Measurements from ENCODE around the gene LAMA2. TPM values are rescaled to one million over a fixed set of nuclear protein-coding genes. Genes with fewer than 3 reads are reported as not detected.

Gene LAMA2
- total and polyA plus RNA-seq, 2 donors (not counting 3 experiments of a cell fraction or from before 2014, with no cell fraction given): 0.51 to 0.75 TPM

GRCh38 chr6:129393654-129394053, 510.7 kb downstream of the LAMA2 start:
- BruUV-seq (replicated peaks): no TSS peak

DNA sequence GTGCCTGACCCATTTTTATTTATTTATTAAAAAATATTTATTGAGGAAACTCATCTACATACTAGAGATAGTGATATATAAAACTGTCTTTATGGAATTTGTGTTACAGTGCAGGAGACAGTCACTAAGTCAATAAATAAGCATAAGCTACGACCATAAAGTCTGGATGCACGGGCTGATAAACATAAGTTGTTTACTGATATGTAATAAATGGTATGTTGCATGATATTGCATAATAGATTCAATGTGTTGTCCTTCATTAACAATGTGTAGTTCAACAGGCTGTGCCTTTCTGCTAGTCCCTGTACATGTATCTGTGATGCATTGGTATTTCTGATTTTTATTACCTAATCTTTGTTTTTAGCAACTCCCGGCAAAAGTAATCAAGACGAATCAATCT, 515.8 kb downstream of the LAMA2 start:
- TF ChIP-seq, protein P1, sequence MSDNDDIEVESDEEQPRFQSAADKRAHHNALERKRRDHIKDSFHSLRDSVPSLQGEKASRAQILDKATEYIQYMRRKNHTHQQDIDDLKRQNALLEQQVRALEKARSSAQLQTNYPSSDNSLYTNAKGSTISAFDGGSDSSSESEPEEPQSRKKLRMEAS (IDR thresholded peaks at IDR 0.05; ENCODE audit: insufficient read depth, insufficient read length): no peak
- TF ChIP-seq POLR2AphosphoS5 (IDR thresholded peaks at IDR 0.05; ENCODE audit: insufficient read depth, low read depth, low read length): no peak
- BruUV-seq (replicated peaks): no TSS peak
- no peak overlapping the region for H3K4me2 ChIP-seq (ENCODE audit: insufficient read depth, low read length)
- H2AFZ ChIP-seq (ENCODE audit: low read depth, low read length): no peak overlapping the region
- POLR2A ChIA-PET: no interaction called here
- no peak for FAIRE-seq
- no peaks in the 10 kb centered on the region for H3K9me1 ChIP-seq (replicated peaks; ENCODE audit: control insufficient read depth, extremely low read depth, insufficient read depth, low read length)
- no peak for DNase-seq (ENCODE audit: low read depth, low spot score)
- H3K4me3 ChIP-seq (replicated peaks in 1 of 3; ENCODE audit: insufficient read depth in 1 of 3, low read depth in 1 of 3, low read length in 3 of 3): no peak overlapping the region
- H3K27me3 ChIP-seq (ENCODE audit: control insufficient read depth in 2 of 2, insufficient read depth in 2 of 2, low read length in 2 of 2): peaks cover 2 to 3% of the 10 kb centered on the region in 2 experiments
- no peaks in the 10 kb centered on the region for H4K20me1 ChIP-seq (replicated peaks; ENCODE audit: control insufficient read depth, extremely low read depth, insufficient read depth, low read length)
- no peaks in the 10 kb centered on the region for H3K36me3 ChIP-seq (ENCODE audit: control insufficient read depth in 2 of 2, extremely low read depth in 1 of 2, insufficient read depth in 2 of 2, low read length in 2 of 2)
- H3K9me3 ChIP-seq (replicated peaks; ENCODE audit: control insufficient read depth, insufficient read depth, low read length): no peaks in the 10 kb centered on the region
- CTCF ChIA-PET: no interaction called here
- no peaks in the 10 kb centered on the region for H3K79me2 ChIP-seq (ENCODE audit: control insufficient read depth, insufficient read depth, low read length)
- H3K4me1 ChIP-seq (ENCODE audit: control insufficient read depth, extremely low read depth, insufficient read depth, low read length): no peaks in the 10 kb centered on the region
- dilution Hi-C loops (cut with MboI; ENCODE audit: extremely low pct_ligation_motif_present, low sequenced_read_pairs): no loop called here
- H3K9ac ChIP-seq (replicated peaks; ENCODE audit: extremely low read depth, insufficient read depth, low read length): no peak overlapping the region
- no peak overlapping the region for H3K27ac ChIP-seq (ENCODE audit: insufficient read depth, low read depth, low read length)
- intact Hi-C loops (cut with micrococcal nuclease): no loop called here

More at GRCh38 chr6:129393654-129394053, 510.7 kb downstream of the LAMA2 start:
- ChIA-PET POLR2A (no interaction called here), CTCF (no interaction called here)
- H3K79me2 ChIP-seq (ENCODE audit: control insufficient read depth, insufficient read depth, low read length): no peaks in the 10 kb centered on the region
- no peak overlapping the region for H3K9ac ChIP-seq (replicated peaks; ENCODE audit: extremely low read depth, insufficient read depth, low read length)
- H3K27ac ChIP-seq (ENCODE audit: insufficient read depth, low read depth, low read length): no peak overlapping the region
- no peak overlapping the region for H2AFZ ChIP-seq (ENCODE audit: low read depth, low read length)
- dilution Hi-C loops (cut with MboI; ENCODE audit: extremely low pct_ligation_motif_present, low sequenced_read_pairs): no loop called here
- no peaks in the 10 kb centered on the region for H4K20me1 ChIP-seq (replicated peaks; ENCODE audit: control insufficient read depth, extremely low read depth, insufficient read depth, low read length)
- H3K9me1 ChIP-seq (replicated peaks; ENCODE audit: control insufficient read depth, extremely low read depth, insufficient read depth, low read length): no peaks in the 10 kb centered on the region
- intact Hi-C loops (cut with micrococcal nuclease): no loop called here
- no peak overlapping the region for H3K4me2 ChIP-seq (ENCODE audit: insufficient read depth, low read length)
- H3K36me3 ChIP-seq (ENCODE audit: control insufficient read depth in 2 of 2, extremely low read depth in 1 of 2, insufficient read depth in 2 of 2, low read length in 2 of 2): no peaks in the 10 kb centered on the region
- no peaks in the 10 kb centered on the region for H3K4me1 ChIP-seq (ENCODE audit: control insufficient read depth, extremely low read depth, insufficient read depth, low read length)
- H3K4me3 ChIP-seq (replicated peaks in 1 of 3; ENCODE audit: insufficient read depth in 1 of 3, low read depth in 1 of 3, low read length in 3 of 3): no peak overlapping the region
- peaks cover 4 to 10% of the 10 kb centered on the region in 2 experiments for H3K27me3 ChIP-seq (ENCODE audit: control insufficient read depth in 2 of 2, insufficient read depth in 2 of 2, low read length in 2 of 2)
- TF ChIP-seq, protein P1 (IDR thresholded peaks at IDR 0.05; ENCODE audit: insufficient read depth, insufficient read length): no peak
- DNase-seq (ENCODE audit: low read depth, low spot score) (no peak), FAIRE-seq (no peak)
- no peaks in the 10 kb centered on the region for H3K9me3 ChIP-seq (replicated peaks; ENCODE audit: control insufficient read depth, insufficient read depth, low read length)

Data from endothelial cell of umbilical vein (primary cell).